Left colon (tissue), 2 donors: Measurements from ENCODE around the gene CREBL2. TPM values are rescaled to one million over a fixed set of nuclear protein-coding genes. Genes with fewer than 3 reads are reported as not detected.
"Not testable (repeated sequence)": the region's sequence is repeated elsewhere in the genome, so short reads cannot be mapped to it uniquely, and the experiment has no call there.

Source experiments
- ATAC-seq: fragments of 200-7000 bp; cut with Tn5 transposase; one replicate; pipeline ENCODE4 v1.9.1; 2020; ENCODE audit warnings: mild to moderate bottlenecking, moderate library complexity
- DNase-seq, 2 donors: peaks; one replicate each; pipeline ENCODE4 v3.0.0-alpha.2; 2020
- intact Hi-C, 2 donors: fragments of 100-400 bp; cut with DNase I in 1 of 2; cut with micrococcal nuclease in 1 of 2; formaldehyde crosslinking; loops; one replicate each; pipeline versions ENCODE4 v1.11.2 to v1.14.0; 2022; cut with DNase I, micrococcal nuclease
- total RNA-seq, 2 donors: library from RNA; stranded (reverse); fragmentation: NEBNext Ultra II Directional; extraction: Animal tissue kit (Norgen Biotek cat#: 25700); gene quantifications; one replicate each; pipeline ENCODE4 v1.2.1, GENCODE V29; 2021
- donor health status: DM: no; HTN: no; CAD: no.
- donor health status: DM: yes; HTN: yes; CAD: no.

Gene CREBL2
- total RNA-seq, 2 donors from 2014 or later, result 25.6 to 28.1 TPM

DNA sequence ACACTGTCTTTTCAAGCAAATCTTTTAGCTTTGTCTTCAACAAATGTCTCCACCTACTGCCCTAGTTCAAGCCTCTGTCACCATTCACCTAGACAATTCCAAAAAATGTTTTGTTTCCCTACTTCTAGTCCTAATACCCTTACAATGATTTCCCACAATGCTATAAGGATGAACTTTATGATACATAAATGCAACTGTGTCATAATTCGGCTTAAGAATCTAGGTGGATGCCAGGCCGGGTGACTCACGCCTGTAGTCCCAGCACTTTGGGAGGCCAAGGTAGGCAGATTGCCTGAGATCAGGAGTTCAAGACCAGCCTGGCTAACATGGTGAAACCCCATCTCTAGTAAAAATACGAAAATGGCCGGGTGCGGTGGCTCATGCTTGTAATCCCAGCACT, 20.7 kb upstream of the CREBL2 start:
- intact Hi-C loops, result no loop called here
- no peak for ATAC-seq
- DNase-seq, result no peak

DNA sequence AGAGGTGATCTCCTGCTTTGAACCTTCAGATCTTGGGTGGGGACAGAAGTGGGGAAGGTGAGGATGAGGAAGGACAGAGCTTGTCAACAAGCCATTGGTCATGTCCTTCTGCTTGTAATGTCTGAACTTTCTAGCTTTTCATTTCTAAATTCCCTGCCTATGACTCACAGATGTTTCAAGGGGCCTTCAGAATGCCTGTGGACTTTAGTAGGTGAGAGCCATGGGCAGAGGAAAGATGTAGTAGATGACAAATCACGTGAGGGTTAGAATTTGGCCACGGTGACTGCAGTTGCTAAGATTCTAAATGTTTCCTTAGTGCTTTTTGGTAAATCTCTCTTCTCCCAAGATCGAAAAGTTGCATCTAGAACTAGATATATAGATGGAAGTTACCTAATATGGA, 18.7 kb upstream of the CREBL2 start:
- ATAC-seq (no peak), DNase-seq (no peak)
- intact Hi-C loops, result no loop called here

DNA sequence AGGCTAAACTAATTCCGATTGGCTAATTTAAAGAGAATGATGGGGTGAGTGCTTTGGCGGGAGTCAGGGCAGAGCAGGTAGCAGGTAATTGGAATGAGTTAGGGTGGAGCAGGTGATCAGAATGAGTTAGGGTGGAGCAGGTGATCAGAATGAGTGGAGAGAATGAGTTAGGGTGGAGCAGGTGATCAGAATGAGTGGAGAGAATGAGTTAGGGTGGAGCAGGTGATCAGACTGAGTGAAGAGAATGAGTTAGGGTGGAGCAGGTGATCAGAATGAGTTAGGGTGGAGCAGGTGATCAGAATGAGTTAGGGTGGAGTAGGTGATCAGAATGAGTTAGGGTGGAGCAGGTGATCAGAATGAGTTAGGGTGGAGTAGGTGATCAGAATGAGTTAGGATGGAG, 15.7 kb upstream of the CREBL2 start:
- DNase-seq, intact Hi-C loops: not testable (repeated sequence)
- peak; percentile 81 for ATAC-seq

DNA sequence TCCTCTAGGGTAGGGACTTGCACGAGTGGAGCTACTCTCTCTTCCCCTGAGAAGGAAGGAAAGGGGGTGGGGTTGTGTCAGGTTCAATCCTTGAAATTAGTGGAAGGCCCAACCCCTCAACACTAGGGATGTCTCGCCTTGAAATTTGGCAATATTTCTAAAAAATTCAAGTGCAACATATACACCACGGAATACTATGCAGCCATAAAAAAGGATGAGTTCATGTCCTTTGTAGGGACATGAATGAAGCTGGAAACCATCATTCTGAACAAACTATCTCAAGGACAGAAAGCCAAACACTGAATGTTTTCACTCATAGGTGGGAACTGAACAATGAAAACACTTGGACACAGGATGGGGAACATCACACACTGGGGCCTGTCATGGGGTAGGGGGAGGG, 15.1 kb upstream of the CREBL2 start:
- ATAC-seq, intact Hi-C loops: not testable (repeated sequence)

DNA sequence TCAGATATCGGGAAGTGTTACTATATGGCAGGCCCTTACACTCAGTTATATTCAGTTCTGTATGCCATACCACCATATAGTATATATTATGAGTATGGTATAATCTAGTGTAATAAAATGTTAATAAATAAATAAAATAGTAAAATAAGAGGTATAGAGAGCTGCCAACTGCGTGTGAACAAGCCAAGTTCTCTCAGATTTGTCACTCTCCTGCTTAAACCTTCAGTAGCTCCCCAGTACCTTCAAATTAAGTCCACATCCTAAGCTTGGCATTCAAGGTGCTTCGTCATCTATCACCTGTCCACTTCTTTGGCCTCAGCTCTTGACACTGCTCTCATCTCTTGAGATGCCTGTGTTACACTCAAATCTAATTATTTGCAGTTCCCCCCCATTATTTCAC, 12.8 kb upstream of the CREBL2 start:
- DNase-seq, result no peak
- intact Hi-C loops, result no loop called here
- no peak for ATAC-seq

More for the DNA sequence above, 15.1 kb upstream of the CREBL2 start:
- not testable (repeated sequence) for DNase-seq

DNA sequence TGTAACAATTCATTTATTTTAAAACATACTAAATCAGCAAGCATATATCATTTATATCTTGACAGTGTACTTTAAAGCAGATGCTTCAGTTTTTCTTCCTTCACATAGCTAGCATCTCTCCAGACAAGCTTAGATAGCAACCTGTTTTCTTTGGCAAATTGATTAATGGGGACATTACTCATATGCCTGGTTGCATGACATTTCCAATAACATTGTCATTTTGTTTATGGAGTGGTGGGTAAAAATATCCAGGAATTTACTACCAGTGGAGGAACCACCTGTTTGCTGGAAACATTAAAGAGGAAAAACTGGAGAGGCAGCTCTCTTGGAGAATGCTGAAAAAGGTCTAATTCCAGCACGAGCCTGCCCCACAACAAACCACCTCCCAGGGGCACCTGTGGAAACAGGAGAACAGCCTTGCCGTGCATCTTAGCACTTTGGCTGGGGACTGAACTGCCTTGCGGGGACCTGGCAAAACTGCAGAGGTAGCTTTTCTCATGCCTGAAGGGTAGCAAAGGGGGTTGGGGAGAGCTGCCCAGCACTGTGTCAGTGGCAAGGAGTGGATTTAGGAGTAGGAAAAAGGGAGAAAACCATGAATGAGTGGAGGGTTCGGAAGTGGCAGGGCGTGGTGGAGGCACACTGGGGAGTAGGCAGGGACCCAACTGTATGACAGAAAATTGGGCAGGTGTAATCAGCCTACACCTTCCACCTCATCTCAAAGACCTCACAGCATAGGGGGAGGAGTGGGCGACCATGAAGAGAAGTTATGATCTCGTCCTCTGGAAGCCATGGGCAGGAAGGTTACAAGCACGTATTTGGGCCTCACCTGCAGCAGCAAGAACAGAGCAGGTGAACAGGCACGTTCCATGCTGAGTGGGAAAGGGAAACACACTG, 11.7 kb upstream of the CREBL2 start:
- DNase-seq, result no peak
- intact Hi-C loops, result no loop called here
- ATAC-seq, result no peak

DNA sequence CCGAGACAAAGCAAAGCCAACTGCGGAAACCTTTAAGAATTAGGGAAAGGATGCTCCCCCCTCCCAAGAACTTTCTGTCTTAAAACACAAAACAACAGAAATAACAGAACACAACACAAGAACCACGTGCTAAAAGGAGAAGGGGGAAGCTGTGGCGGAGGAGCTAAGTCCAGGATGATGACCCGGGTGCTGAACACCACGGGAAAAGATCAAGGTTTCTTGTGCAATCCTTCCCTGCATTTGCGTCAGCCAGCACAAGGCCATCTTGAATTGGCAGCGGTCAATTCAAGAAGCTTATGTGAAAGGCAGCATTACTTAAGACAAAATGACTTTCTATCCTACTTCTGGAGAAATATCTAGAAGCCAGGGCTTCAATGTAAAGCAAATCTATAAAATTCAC, 11.0 kb upstream of the CREBL2 start:
- no peak for ATAC-seq
- DNase-seq, result no peak
- intact Hi-C loops, result no loop called here

DNA sequence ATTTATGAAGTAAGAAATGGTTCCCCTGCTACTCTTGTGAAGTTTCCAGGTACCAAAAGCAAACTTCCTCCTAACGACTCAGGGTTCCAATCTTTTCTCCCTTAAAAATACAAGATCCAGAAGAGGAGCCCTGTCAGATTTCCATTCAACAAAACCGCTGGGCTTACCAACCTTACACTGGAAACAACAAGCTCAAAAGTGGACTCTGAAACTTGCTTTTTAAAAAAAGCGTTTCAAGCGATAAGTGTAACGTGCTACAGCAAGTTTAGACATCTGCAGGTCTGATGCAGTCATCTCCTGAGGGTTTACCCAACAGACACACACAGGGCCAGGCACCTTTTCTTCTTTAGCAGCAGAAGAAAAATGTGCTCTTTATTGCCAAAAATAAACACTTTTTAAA, 6.9 kb upstream of the CREBL2 start:
- ATAC-seq, result no peak
- intact Hi-C loops, result no loop called here
- DNase-seq, result no peak

DNA sequence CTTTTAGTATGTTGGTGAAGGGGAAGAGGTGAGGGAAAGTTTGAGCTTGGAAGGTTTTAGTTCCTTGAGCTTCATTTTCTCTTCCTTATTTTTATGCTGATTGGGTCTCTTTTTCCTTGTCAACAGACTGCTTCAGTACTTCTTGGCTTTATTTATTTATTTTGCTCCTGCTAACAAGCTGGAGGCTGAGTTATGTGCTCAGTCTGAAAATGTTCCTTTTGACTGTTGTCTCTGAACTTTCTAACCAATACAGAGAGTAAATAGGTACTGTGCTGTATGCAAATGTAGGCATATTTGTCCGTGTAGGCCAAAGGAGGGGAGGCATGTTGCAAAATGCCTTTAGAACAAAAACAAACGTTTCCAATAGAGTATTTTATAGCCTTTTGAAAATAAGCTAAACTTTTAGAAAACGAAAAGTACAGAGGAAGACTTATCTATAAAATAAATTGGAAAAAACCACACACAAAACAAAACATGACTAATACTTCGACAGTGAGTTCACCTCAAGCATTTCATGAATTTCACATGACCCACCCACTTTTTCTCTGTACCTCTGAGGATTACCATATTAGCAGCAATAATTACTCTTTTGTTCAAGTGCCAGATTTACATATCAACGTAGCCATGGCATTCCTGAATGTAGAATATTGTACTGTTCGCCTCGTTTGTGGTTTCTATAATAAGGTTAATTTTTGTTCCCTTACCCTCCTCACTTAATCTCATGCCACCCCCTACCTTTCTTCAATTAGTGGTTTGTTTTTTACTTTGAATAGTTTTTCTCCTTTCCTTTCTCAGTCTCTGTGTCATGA, 4.7 kb upstream of the CREBL2 start:
- ATAC-seq (no peak), DNase-seq (no peak)
- intact Hi-C loops, result no loop called here

DNA sequence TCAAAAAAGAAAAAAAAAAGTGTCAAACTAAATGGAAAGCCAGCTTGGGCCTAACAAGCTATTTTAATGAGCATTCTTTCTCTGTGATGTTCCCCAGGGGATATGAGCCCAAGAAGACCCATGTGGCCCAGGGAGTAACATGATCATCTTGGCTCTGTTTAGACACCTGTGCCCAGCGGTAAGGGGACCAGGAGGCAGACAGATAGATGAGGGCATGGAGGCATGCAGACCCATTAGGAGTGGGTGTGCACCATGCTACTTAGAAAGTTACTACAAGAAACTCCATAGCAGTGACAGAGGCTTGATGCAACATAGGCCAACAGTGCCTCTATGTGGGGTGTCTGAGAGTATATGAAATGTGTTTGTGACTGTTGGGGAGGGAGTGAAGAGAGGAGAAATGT, 3.1 kb upstream of the CREBL2 start:
- DNase-seq, result no peak
- intact Hi-C loops, result no loop called here
- no peak for ATAC-seq

DNA sequence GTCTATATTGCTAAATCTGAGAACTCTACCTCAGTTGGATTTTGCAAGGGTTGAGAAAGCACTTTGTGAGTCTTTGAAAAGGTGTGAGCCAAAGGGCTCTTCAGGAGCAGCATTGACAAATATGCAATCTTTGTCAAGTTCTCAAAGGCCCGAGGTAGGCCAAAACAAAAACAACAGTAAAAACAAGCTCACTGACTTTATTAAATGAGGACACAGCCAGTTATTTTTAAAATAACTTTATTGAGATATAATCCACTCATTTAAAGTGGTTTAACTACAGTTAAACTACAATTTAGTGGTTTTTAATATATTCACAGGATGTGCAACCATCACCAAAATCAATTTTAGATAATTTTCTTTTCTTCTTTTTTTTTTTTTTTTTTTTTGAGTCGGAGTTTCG, 2.0 kb upstream of the CREBL2 start:
- intact Hi-C loops, result no loop called here
- ATAC-seq, result no peak
- DNase-seq, result no peak

DNA sequence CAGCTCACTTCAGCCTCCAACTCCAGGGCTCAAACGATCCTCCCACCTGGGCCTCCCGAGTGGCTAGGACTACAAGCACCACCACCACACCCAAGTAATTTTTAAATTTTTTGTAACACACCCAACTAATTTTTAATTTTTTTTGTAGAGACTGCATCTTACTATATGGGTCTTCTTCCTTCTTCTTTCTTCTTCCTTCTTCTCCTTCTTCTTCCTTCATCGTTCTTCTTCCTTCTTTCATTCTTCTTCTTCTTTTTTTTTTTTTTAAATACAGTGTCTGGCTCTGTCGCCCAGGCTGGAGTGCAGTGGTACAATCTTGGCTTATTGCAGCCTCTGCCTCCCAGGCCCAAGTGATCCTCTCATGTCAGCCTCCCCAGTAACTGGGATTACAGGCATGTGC, 965 bp upstream of the CREBL2 start:
- no peak for ATAC-seq
- intact Hi-C loops, result no loop called here
- DNase-seq, result no peak

DNA sequence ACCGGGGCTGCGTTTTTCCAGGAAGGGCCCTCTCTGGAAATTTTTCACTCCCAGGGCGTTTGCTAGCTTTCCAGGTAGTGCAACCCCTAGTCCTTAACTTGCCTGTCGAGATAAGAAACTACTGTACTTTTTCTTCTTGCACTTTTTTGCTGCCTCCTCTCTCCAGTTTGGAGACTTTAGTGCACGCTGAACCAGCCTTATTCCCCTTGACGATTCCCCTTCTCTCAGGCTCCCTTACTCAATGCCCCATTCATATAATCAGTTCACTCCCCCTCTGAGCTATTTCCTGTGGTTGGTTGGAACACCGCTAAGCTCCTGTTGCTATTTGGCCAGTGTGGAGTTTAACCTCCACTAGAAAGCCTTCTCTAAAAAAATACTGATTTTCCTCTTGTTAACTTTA, 682 bp downstream of the CREBL2 start:
- peak; percentile 28 for ATAC-seq
- intact Hi-C loops, result no loop called here
- no peak for DNase-seq

DNA sequence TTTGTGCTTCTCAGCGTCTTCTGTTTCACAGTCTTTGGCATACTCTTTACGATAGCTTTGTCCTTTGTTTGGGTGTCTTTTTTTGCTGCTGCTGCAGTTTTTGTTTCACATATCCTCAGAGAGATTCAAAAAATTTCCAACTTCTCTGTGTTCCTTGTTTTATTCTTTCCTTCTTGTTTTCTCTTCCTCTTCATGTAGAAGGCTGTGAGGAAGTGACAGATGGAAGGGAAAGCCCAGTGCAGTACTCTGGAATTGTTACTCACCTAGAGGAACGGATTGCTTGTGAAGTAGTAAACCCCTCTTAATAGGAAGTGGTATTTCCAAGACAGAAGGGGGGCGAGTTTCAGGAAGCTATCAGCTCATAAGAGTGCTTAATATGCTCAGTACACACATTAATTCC, 1.7 kb downstream of the CREBL2 start:
- no peak for ATAC-seq
- DNase-seq, result no peak
- intact Hi-C loops, result no loop called here

DNA sequence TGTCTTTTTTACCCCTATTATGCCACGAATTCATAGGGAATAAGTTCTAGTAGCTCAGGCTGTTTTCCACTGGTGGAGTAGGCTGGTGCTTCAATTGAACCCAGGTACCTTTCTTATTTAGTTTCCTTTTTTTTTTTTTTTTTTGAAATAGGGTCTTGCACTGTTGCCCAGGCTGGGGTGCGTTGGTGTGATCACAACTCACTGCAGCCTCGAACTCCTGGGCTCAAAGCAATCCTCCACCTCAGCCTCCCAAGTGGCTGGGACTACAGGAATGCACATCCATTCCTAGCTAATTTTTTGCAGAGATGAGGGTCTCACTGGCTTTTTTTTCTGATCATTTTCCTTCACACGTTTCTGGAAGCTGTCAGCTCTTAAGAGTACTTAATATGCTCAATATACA, 2.7 kb downstream of the CREBL2 start:
- DNase-seq, result no peak
- intact Hi-C loops, result no loop called here
- no peak for ATAC-seq

DNA sequence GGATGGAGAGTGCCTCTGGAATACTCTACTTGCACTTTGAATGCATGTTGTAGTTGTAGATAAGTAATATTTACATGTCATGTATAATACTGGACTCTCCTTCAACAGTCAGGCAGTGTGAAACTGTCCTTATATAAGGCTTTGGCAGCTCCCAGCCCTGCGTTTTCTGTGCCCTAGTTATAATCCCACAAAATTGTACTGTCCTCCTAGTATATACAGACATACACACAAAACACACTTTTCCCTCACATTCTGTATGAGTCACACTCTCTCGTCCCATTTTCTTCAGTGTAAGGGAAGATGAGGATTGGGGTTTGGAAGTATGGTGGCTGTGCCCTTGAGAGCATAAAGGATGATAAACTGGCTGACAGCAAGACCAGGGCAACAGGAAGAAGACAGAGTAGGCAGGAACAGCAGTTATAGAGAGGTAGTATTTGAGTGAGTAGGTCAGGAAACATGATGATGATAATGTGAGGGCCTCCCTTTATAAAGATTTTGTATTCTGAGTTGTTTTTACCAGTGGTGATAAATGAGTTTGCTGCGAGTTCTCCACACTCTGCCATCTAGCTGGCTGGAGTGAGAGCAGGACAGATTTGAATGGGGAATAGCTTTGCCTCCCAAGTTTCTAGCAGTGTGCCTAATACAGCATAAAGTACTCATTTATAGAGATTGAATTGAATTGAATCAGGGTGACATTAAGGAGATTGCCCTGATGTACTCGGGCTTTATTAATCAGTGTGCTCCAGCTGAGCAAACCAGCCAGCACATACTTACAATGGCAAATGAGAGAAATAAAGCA, 5.0 kb downstream of the CREBL2 start:
- ATAC-seq, result no peak
- intact Hi-C loops, result no loop called here
- no peak for DNase-seq

DNA sequence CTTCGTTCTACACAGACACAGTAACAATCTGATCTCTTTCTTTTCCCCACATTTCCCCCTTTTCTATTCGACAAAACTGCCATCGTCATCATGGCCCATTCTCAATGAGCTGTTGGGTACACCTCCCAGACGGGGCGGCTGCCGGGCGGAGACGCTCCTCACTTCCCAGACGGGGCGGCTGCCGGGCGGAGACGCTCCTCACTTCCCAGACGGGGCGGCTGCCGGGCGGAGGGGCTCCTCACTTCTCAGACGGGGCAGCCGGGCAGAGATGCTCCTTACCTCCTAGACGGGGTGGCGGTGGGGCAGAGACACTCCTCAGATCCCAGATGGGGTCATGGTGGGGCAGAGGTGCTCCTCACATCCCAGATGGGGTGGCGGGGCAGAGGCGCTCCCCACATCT, 6.4 kb downstream of the CREBL2 start:
- ATAC-seq, DNase-seq, intact Hi-C loops: not testable (repeated sequence)

DNA sequence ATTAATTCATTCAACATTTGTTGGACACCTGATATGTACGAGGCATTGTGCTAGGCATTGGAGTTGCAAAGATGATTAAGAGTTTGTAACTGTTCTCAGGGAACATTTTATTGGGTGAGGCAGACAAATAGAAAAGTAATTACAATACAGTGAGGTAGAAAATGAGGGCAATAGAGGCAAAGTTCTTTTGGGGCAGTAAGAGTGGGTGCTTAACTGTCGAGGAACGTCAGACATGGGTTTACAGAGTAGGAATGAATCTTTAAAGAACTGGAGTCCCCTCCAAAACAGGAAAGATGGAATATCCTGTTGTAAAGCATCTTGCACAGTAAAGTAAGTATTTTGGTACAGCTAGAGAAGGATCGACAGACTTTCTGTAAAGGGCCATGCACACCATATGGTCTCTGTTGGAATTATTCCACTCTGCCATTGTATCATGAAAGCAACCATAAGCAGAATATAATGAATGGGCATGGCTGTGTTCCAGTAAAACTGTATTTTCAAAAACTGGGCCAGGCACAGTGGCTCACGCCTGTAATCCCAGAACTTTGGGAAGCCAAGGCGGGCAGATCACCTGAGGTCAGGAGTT, 9.1 kb downstream of the CREBL2 start:
- no peak for DNase-seq
- intact Hi-C loops, result no loop called here
- peak; percentile 52 for ATAC-seq

DNA sequence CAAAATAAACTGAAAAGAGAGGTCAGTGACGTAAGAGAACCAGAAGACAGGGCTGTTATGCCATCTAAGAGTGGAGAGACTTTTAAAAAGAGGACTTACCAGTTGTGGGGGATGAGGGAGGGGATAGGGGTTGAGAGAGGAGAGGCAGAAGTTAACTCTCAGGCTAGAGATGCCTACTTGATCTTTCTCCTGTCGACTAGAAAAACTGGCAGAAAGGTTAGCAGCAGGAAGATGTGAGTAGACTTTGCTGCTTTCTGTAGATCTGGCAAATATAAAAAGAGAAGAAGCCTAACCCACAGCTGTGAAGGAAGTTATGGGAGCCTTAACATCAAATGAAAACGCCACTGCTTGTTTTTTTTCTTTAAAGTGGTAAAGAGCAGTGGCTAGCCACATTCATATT, 10.7 kb downstream of the CREBL2 start:
- DNase-seq, result no peak
- ATAC-seq, result peak; percentile 43
- intact Hi-C loops, result no loop called here
